ENCODE measurements around the gene CNDP1.

The CNDP1 gene

GRCh38 chr18:74570266-74570665 is 36.0 kb downstream of the CNDP1 start:
- no peak for TF ChIP-seq CTCF (IDR thresholded peaks at IDR 0.05; ENCODE audit: control extremely low read depth, extremely low read depth, low read depth, missing control alignments)
- ChIA-PET POLR2A (no interaction called here), CTCF (interaction anchor here (1.0 to 1.5 kb wide), 5 partner anchors 10 to 372 kb away, joined by 3 to 5 read pairs (median 3); no protein-coding TSS in a partner anchor)
- no peak for DNase-seq (ENCODE audit: extremely low spot score)

GRCh38 chr18:74571895-74572680 is 37.8 kb downstream of the CNDP1 start:
- DNase-seq (ENCODE audit: extremely low spot score): no peak
- CTCF ChIA-PET: interaction anchor here (0.6 to 0.8 kb wide), 2 partner anchors 8 to 1558 kb away, joined by 3 read pairs; no protein-coding TSS in a partner anchor
- no peak for TF ChIP-seq CTCF (IDR thresholded peaks at IDR 0.05; ENCODE audit: control extremely low read depth, extremely low read depth, low read depth, missing control alignments)
- POLR2A ChIA-PET: no interaction called here

GRCh38 chr18:74573053-74573452 is 38.8 kb downstream of the CNDP1 start:
- no peak for TF ChIP-seq CTCF (IDR thresholded peaks at IDR 0.05; ENCODE audit: control extremely low read depth, extremely low read depth, low read depth, missing control alignments)
- no peak for DNase-seq (ENCODE audit: extremely low spot score)
- CTCF ChIA-PET: interaction anchor here (0.6 kb wide), 1 partner anchor 1559 kb away, joined by 3 read pairs; no protein-coding TSS in a partner anchor
- POLR2A ChIA-PET: no interaction called here

GRCh38 chr18:74574916-74575315 is 40.6 kb downstream of the CNDP1 start:
- CTCF ChIA-PET: interaction anchor here (1.1 kb wide), 1 partner anchor 11 kb away, joined by 3 read pairs; no protein-coding TSS in a partner anchor
- TF ChIP-seq CTCF (IDR thresholded peaks at IDR 0.05; ENCODE audit: control extremely low read depth, extremely low read depth, low read depth, missing control alignments): no peak
- DNase-seq (ENCODE audit: extremely low spot score): no peak
- POLR2A ChIA-PET: interaction anchor here (0.6 kb wide), 1 partner anchor 1798 kb away, joined by 3 read pairs; no protein-coding TSS in a partner anchor

- no peak for DNase-seq (ENCODE audit: extremely low spot score)
- ChIA-PET POLR2A (no interaction called here), CTCF (interaction anchor here (0.8 to 1.2 kb wide), 2 partner anchors 14 to 25 kb away, joined by 3 to 5 read pairs; no protein-coding TSS in a partner anchor)
- TF ChIP-seq CTCF (IDR thresholded peaks at IDR 0.05; ENCODE audit: control extremely low read depth, extremely low read depth, low read depth, missing control alignments): no peak
These were observed 42.7 kb downstream of the CNDP1 start for GRCh38 chr18:74577019-74577418.

- POLR2A ChIA-PET: no interaction called here
These were observed 45.3 kb downstream of the CNDP1 start for GRCh38 chr18:74579496-74580065.

More at GRCh38 chr18:74579496-74580065, 45.3 kb downstream of the CNDP1 start:
- CTCF ChIA-PET: no interaction called here
- no peak for TF ChIP-seq CTCF (IDR thresholded peaks at IDR 0.05; ENCODE audit: control extremely low read depth, extremely low read depth, low read depth, missing control alignments)
- no peak for DNase-seq (ENCODE audit: extremely low spot score)
